T-helper 9 cell (primary cell): ENCODE results near the gene NUDCD3.

Source experiments
- DNase-seq: peaks from one replicate; pipeline ENCODE4 v3.0.0-alpha.2; 2020

The NUDCD3 gene

GRCh38 chr7:44347546-44348114, 142.8 kb downstream of the NUDCD3 start:
- DNase-seq = no peak

GRCh38 chr7:44346063-44346462, 144.4 kb downstream of the NUDCD3 start:
- DNase-seq = no peak

GRCh38 chr7:44341401-44341800, 149.1 kb downstream of the NUDCD3 start:
- DNase-seq = no peak

- no peak for DNase-seq
These were observed 151.9 kb downstream of the NUDCD3 start for GRCh38 chr7:44338600-44338999.

GRCh38 chr7:44336491-44336890, 154.0 kb downstream of the NUDCD3 start:
- DNase-seq = no peak

GRCh38 chr7:44335184-44335583, 155.3 kb downstream of the NUDCD3 start:
- DNase-seq = no peak

GRCh38 chr7:44334734-44335097, 155.7 kb downstream of the NUDCD3 start:
- no peak for DNase-seq

- DNase-seq = no peak
These were observed 156.3 kb downstream of the NUDCD3 start for GRCh38 chr7:44333911-44334733.

- DNase-seq = no peak
These were observed 158.8 kb downstream of the NUDCD3 start for GRCh38 chr7:44331682-44332081.

- no peak for DNase-seq
These were observed 160.1 kb downstream of the NUDCD3 start for GRCh38 chr7:44330331-44330730.

GRCh38 chr7:44329888-44330287, 160.6 kb downstream of the NUDCD3 start:
- DNase-seq = no peak
